Liver (tissue), 9 donors: ENCODE results near the gene CDH23. TPM values are rescaled to one million over a fixed set of nuclear protein-coding genes. Genes with fewer than 3 reads are reported as not detected.

Experiments
- DNase-seq: peaks from one replicate; pipeline ENCODE4 v3.0.0-alpha.2; 2017; ENCODE audit warnings: low spot score
- H3K27ac ChIP-seq, 2 donors: one replicate each; pipeline ENCODE4 v1.7.0; 2013; ENCODE audit warnings: inconsistent platforms in 2 of 2, low read length in 2 of 2, control low read depth in 1 of 2, low read depth in 1 of 2, mild to moderate bottlenecking in 1 of 2
- H3K27me3 ChIP-seq, 4 donors: one replicate each; pipeline versions ENCODE4 v1.6.1 to v1.7.0; 2013; ENCODE audit warnings: low read length in 3 of 4, inconsistent platforms in 1 of 4, mild to moderate bottlenecking in 1 of 4, moderate library complexity in 1 of 4; ENCODE audit not compliant: control insufficient read depth in 4 of 4, insufficient read depth in 4 of 4
- H3K36me3 ChIP-seq, 4 donors: one replicate each; pipeline versions ENCODE4 v1.6.1 to v1.7.0; 2013; ENCODE audit warnings: low read length in 3 of 4, mild to moderate bottlenecking in 3 of 4, low read depth in 1 of 4, moderate library complexity in 1 of 4; ENCODE audit not compliant: control insufficient read depth in 4 of 4, insufficient read depth in 3 of 4
- H3K4me1 ChIP-seq, 4 donors: one replicate each; pipeline versions ENCODE4 v1.6.1 to v1.7.0; 2013; ENCODE audit warnings: low read length in 3 of 4, mild to moderate bottlenecking in 3 of 4, moderate library complexity in 1 of 4; ENCODE audit not compliant: control insufficient read depth in 4 of 4, insufficient read depth in 4 of 4
- H3K4me3 ChIP-seq, 3 donors: one replicate each; pipeline versions ENCODE4 v1.6.1 to v1.7.0; 2013; ENCODE audit warnings: low read length in 3 of 3, control low read depth in 1 of 3, low read depth in 1 of 3, mild to moderate bottlenecking in 1 of 3
- H3K9ac ChIP-seq, 2 donors: one replicate each; pipeline ENCODE4 v1.7.0; 2013; ENCODE audit warnings: low read length in 2 of 2, mild to moderate bottlenecking in 2 of 2, moderate library complexity in 2 of 2, control low read depth in 1 of 2, low read depth in 1 of 2
- H3K9me3 ChIP-seq, 4 donors: one replicate each; pipeline versions ENCODE4 v1.6.1 to v1.7.0; 2013; ENCODE audit warnings: low read length in 3 of 4; ENCODE audit not compliant: control insufficient read depth in 4 of 4
- EGR1 ChIP-seq, 2 donors: IDR thresholded peaks; 2 replicates each; pipeline ENCODE4 v1.6.1; 2016 to 2018; ENCODE audit warnings: antibody characterized with exemption in 2 of 2, low read depth in 2 of 2
- FOXA1 ChIP-seq: IDR thresholded peaks from 2 replicates; pipeline ENCODE4 v1.6.1; 2016; ENCODE audit warnings: antibody characterized with exemption
- FOXA2 ChIP-seq: IDR thresholded peaks from 2 replicates; pipeline ENCODE4 v1.6.1; 2016; ENCODE audit warnings: antibody characterized with exemption
- GABPA ChIP-seq, 2 donors: IDR thresholded peaks in 1 of 2; conservative IDR thresholded peaks in 1 of 2; 2 replicates each; pipeline ENCODE4 v1.6.1; 2016; ENCODE audit warnings: antibody characterized with exemption in 2 of 2, mild to moderate bottlenecking in 1 of 2, moderate library complexity in 1 of 2
- HNF4A ChIP-seq, 2 donors: conservative IDR thresholded peaks; 2 replicates each; pipeline ENCODE4 v1.6.1; 2016; ENCODE audit warnings: antibody characterized with exemption in 2 of 2, mild to moderate bottlenecking in 2 of 2
- HNF4G ChIP-seq: IDR thresholded peaks from 2 replicates; pipeline ENCODE4 v1.6.1; 2016; ENCODE audit warnings: antibody characterized with exemption
- JUND ChIP-seq, 2 donors: IDR thresholded peaks; 2 replicates each; pipeline ENCODE4 v1.6.1; 2016; ENCODE audit warnings: antibody characterized with exemption in 2 of 2
- NR2F2 ChIP-seq: IDR thresholded peaks from 2 replicates; pipeline ENCODE4 v1.6.1; 2016; ENCODE audit warnings: antibody characterized with exemption
- RAD21 ChIP-seq, 2 donors: IDR thresholded peaks; 2 replicates each; pipeline ENCODE4 v1.6.1; 2016; ENCODE audit warnings: antibody characterized with exemption in 2 of 2, mild to moderate bottlenecking in 2 of 2
- RXRA ChIP-seq, 2 donors: IDR thresholded peaks; 2 replicates each; pipeline ENCODE4 v1.6.1; 2017 to 2018; ENCODE audit warnings: antibody characterized with exemption in 2 of 2, mild to moderate bottlenecking in 1 of 2
- SP1 ChIP-seq: IDR thresholded peaks from 2 replicates; pipeline ENCODE4 v1.6.1; 2018; ENCODE audit warnings: antibody characterized with exemption, mild to moderate bottlenecking
- TAF1 ChIP-seq: conservative IDR thresholded peaks from 2 replicates; pipeline ENCODE4 v1.6.1; 2016; ENCODE audit warnings: antibody characterized with exemption, mild to moderate bottlenecking
- YY1 ChIP-seq: IDR thresholded peaks from 2 replicates; pipeline ENCODE4 v1.6.1; 2016; ENCODE audit warnings: antibody characterized with exemption, mild to moderate bottlenecking
- WGBS: extraction: QIAGEN DNeasy Blood & Tissue Kit; methylation state at CpG from one replicate; pipeline ENCODE4 v1.1.7; 2013; 5-methylcytosine and 5-hydroxymethylcytosine counted together
- polyA plus RNA-seq, 2 donors: library from polyadenylated mRNA; stranded (reverse) in 1 of 2; unstranded in 1 of 2; fragments of 200-250 nt in 1 of 2; fragments of >200 nt in 1 of 2; fragmentation: Nextera tagmentation in 1 of 2; extraction: Ambion mirVana in 1 of 2; gene quantifications; one replicate each; pipeline versions ENCODE4 v1.2.1 to v1.2.3, GENCODE V29; 2013 to 2015
- total RNA-seq, 2 donors: library from RNA; depleted of rRNA; stranded (reverse); fragments of >200 nt; gene quantifications; one replicate each; pipeline ENCODE4 v1.2.3, GENCODE V29; 2014
- TF ChIP-seq, protein P1 (sequence below): fragments of 150-350 bp; IDR thresholded peaks from 2 replicates; pipeline ENCODE4 v1.5.1; 2017; ENCODE audit warnings: improper control_type of control experiment, low read depth, low read length; ENCODE audit not compliant: missing input control
- TF ChIP-seq, protein P2 (sequence below): IDR thresholded peaks from 2 replicates; pipeline ENCODE4 v1.6.1; 2016; ENCODE audit warnings: antibody characterized with exemption
- TF ChIP-seq, protein P3 (sequence below): IDR thresholded peaks from 2 replicates; pipeline ENCODE4 v1.6.1; 2016; ENCODE audit warnings: antibody characterized with exemption, mild to moderate bottlenecking
- TF ChIP-seq, protein P4 (sequence below): IDR thresholded peaks from 2 replicates; pipeline ENCODE4 v1.6.1; 2016; ENCODE audit warnings: antibody characterized with exemption
- TF ChIP-seq, protein P5 (sequence below): IDR thresholded peaks from 2 replicates; pipeline ENCODE4 v1.6.1; 2016; ENCODE audit warnings: antibody characterized with exemption
- donor health status: healthy.
- donor health status: healthy.
- donor health status: healthy.
- donor health status: healthy.
- donor health status: healthy.

Gene CDH23
- total and polyA plus RNA-seq, 4 donors, result 1.5 to 4.7 (median 3.4) TPM

DNA sequence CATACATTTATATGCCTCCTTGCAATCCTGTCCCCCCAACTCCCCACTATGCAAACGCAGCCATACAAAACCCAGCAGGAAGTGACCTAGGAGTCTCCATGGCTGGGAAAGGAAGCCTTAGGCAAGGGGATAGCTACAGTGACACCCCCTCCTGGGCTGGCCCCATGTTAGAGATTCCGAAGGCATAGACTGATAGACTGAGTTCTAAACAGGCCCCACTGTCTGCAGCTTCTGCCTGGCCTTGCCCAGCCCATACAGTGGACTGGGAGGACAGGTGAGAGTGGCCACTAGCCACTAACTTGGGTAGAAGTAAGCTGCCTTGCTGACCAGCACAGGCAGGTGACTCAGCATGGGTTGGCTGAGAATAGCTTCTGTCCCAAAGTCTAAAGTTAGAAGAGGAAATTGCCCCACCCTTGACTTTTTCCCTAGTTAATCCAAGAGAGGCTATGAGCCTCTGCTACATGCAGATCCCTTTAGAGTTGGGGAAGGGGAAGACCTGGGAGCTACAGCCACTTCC, 216.6 kb downstream of the CDH23 start (continued):
- TF ChIP-seq, protein P1, sequence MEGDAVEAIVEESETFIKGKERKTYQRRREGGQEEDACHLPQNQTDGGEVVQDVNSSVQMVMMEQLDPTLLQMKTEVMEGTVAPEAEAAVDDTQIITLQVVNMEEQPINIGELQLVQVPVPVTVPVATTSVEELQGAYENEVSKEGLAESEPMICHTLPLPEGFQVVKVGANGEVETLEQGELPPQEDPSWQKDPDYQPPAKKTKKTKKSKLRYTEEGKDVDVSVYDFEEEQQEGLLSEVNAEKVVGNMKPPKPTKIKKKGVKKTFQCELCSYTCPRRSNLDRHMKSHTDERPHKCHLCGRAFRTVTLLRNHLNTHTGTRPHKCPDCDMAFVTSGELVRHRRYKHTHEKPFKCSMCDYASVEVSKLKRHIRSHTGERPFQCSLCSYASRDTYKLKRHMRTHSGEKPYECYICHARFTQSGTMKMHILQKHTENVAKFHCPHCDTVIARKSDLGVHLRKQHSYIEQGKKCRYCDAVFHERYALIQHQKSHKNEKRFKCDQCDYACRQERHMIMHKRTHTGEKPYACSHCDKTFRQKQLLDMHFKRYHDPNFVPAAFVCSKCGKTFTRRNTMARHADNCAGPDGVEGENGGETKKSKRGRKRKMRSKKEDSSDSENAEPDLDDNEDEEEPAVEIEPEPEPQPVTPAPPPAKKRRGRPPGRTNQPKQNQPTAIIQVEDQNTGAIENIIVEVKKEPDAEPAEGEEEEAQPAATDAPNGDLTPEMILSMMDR, result no peak
- peak; percentile 82 to 97 for TF ChIP-seq RXRA (IDR thresholded peaks at IDR 0.05)

DNA sequence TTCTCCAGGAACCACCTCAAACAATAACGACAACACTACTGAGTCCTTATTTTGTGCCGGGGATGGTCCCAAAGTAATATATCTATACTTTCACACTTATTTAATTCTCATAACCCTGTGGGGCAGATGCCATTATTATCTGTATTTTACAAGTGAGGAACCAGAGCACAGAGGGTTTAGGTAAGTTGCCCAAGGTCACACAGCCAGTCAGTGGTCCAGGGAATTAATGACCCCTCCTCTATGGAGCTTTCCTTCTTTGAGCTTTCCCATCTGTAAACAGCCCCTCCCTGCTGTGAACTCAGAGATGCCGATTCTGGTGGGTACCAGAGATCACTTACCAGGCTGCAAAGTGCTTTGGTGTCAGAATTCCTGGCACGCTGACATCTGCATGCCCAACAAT, 217.2 kb downstream of the CDH23 start:
- Histone ChIP-seq H3K4me3 (no peak overlapping the region), H3K27me3 (no peaks in the 10 kb centered on the region), H3K4me1 (peaks cover 5 to 15% (median 10%) of the 10 kb centered on the region in 4 donors), H3K36me3 (no peaks in the 10 kb centered on the region), H3K27ac (no peak overlapping the region), H3K9me3 (no peaks in the 10 kb centered on the region), H3K9ac (no peak overlapping the region)
- WGBS, result 93% methylated on average over 4 of the region's 4 CpGs
- DNase-seq, result no peak
- TF ChIP-seq, protein P1, result no peak
- no peak for TF ChIP-seq RAD21 (IDR thresholded peaks at IDR 0.05)
- no peak for TF ChIP-seq HNF4A (conservative IDR thresholded peaks at IDR 0.05)
- TF ChIP-seq, protein P2, sequence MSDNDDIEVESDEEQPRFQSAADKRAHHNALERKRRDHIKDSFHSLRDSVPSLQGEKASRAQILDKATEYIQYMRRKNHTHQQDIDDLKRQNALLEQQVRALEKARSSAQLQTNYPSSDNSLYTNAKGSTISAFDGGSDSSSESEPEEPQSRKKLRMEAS, result no peak
- no peak for TF ChIP-seq RXRA (IDR thresholded peaks at IDR 0.05)
- TF ChIP-seq FOXA2, result no peak
- TF ChIP-seq YY1, result no peak
- TF ChIP-seq FOXA1, result no peak
- TF ChIP-seq HNF4G, result no peak
- TF ChIP-seq SP1, result no peak
- TF ChIP-seq, protein P3, sequence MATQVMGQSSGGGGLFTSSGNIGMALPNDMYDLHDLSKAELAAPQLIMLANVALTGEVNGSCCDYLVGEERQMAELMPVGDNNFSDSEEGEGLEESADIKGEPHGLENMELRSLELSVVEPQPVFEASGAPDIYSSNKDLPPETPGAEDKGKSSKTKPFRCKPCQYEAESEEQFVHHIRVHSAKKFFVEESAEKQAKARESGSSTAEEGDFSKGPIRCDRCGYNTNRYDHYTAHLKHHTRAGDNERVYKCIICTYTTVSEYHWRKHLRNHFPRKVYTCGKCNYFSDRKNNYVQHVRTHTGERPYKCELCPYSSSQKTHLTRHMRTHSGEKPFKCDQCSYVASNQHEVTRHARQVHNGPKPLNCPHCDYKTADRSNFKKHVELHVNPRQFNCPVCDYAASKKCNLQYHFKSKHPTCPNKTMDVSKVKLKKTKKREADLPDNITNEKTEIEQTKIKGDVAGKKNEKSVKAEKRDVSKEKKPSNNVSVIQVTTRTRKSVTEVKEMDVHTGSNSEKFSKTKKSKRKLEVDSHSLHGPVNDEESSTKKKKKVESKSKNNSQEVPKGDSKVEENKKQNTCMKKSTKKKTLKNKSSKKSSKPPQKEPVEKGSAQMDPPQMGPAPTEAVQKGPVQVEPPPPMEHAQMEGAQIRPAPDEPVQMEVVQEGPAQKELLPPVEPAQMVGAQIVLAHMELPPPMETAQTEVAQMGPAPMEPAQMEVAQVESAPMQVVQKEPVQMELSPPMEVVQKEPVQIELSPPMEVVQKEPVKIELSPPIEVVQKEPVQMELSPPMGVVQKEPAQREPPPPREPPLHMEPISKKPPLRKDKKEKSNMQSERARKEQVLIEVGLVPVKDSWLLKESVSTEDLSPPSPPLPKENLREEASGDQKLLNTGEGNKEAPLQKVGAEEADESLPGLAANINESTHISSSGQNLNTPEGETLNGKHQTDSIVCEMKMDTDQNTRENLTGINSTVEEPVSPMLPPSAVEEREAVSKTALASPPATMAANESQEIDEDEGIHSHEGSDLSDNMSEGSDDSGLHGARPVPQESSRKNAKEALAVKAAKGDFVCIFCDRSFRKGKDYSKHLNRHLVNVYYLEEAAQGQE, result no peak
- TF ChIP-seq JUND (IDR thresholded peaks at IDR 0.05), result no peak
- TF ChIP-seq EGR1 (IDR thresholded peaks at IDR 0.05; ENCODE audit: low read depth in 2 of 2), result no peak
- no peak for TF ChIP-seq NR2F2
- TF ChIP-seq, protein P4, sequence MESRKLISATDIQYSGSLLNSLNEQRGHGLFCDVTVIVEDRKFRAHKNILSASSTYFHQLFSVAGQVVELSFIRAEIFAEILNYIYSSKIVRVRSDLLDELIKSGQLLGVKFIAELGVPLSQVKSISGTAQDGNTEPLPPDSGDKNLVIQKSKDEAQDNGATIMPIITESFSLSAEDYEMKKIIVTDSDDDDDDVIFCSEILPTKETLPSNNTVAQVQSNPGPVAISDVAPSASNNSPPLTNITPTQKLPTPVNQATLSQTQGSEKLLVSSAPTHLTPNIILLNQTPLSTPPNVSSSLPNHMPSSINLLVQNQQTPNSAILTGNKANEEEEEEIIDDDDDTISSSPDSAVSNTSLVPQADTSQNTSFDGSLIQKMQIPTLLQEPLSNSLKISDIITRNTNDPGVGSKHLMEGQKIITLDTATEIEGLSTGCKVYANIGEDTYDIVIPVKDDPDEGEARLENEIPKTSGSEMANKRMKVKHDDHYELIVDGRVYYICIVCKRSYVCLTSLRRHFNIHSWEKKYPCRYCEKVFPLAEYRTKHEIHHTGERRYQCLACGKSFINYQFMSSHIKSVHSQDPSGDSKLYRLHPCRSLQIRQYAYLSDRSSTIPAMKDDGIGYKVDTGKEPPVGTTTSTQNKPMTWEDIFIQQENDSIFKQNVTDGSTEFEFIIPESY, result no peak
- TF ChIP-seq GABPA (IDR thresholded peaks at IDR 0.05 in 1 of 2, conservative IDR thresholded peaks at IDR 0.05 in 1 of 2), result no peak
- TF ChIP-seq, protein P5, sequence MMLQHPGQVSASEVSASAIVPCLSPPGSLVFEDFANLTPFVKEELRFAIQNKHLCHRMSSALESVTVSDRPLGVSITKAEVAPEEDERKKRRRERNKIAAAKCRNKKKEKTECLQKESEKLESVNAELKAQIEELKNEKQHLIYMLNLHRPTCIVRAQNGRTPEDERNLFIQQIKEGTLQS, result no peak
- no peak for TF ChIP-seq TAF1
